Mammary epithelial cell (primary cell): Measurements from ENCODE around the gene DCHS2.

Experiments
- EZH2 ChIP-seq: IDR thresholded peaks from 2 replicates; pipeline ENCODE4 v1.6.1; 2012; ENCODE audit warnings: low read length, inconsistent platforms, borderline replicate concordance
- TF ChIP-seq, protein P1 (sequence below), 2 donors: IDR thresholded peaks in 1 of 2; conservative IDR thresholded peaks in 1 of 2; 2 replicates each; pipeline ENCODE4 v1.5.1; 2011 to 2012; ENCODE audit warnings: inconsistent platforms in 2 of 2, low read length in 2 of 2, mild to moderate bottlenecking in 2 of 2, control low read depth in 1 of 2, low read depth in 1 of 2; ENCODE audit not compliant: insufficient read depth in 1 of 2; ENCODE audit errors: extremely low read depth in 1 of 2

DNA sequence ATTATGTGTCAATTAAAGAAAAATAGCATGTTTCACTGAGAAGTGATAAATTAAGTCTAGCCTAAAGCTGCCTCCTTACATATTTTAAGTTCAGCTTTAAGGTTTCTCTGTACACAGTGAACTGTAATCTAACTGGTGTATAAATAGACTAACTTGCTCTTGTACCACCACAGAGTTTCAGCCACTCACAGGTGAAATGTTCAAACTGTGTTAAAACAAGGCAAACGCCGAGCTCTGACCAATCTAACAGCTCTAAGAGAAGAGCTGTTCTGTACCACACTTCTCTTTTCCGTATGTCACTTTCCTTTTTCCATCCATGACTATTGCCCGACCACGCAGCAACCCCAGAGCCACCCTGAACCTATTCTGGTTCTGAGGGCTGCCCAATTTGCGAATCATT is 64.5 kb downstream of the DCHS2 start:
- TF ChIP-seq, protein P1, sequence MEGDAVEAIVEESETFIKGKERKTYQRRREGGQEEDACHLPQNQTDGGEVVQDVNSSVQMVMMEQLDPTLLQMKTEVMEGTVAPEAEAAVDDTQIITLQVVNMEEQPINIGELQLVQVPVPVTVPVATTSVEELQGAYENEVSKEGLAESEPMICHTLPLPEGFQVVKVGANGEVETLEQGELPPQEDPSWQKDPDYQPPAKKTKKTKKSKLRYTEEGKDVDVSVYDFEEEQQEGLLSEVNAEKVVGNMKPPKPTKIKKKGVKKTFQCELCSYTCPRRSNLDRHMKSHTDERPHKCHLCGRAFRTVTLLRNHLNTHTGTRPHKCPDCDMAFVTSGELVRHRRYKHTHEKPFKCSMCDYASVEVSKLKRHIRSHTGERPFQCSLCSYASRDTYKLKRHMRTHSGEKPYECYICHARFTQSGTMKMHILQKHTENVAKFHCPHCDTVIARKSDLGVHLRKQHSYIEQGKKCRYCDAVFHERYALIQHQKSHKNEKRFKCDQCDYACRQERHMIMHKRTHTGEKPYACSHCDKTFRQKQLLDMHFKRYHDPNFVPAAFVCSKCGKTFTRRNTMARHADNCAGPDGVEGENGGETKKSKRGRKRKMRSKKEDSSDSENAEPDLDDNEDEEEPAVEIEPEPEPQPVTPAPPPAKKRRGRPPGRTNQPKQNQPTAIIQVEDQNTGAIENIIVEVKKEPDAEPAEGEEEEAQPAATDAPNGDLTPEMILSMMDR (conservative IDR thresholded peaks at IDR 0.05 in 1 of 2, IDR thresholded peaks at IDR 0.05 in 1 of 2; ENCODE audit: extremely low read depth in 1 of 2, insufficient read depth in 1 of 2, low read depth in 1 of 2, low read length in 2 of 2), result no peak
- TF ChIP-seq EZH2, result no peak
